DMS53 treated with DMSO at 0.1 percent for 48 hours (cell line): Measurements from ENCODE around the gene PDZD11.
A peak's percentile ranks its signal among the peaks of the same experiment; 100 is the strongest.
"Not testable (repeated sequence)": the region's sequence is repeated elsewhere in the genome, so short reads cannot be mapped to it uniquely, and the experiment has no call there.

Source experiments
- DNase-seq: peaks from one replicate; lab custom pipeline; 2025; ENCODE audit not compliant: unreplicated experiment; lab: John Stamatoyannopoulos, UW

The PDZD11 gene

DNA sequence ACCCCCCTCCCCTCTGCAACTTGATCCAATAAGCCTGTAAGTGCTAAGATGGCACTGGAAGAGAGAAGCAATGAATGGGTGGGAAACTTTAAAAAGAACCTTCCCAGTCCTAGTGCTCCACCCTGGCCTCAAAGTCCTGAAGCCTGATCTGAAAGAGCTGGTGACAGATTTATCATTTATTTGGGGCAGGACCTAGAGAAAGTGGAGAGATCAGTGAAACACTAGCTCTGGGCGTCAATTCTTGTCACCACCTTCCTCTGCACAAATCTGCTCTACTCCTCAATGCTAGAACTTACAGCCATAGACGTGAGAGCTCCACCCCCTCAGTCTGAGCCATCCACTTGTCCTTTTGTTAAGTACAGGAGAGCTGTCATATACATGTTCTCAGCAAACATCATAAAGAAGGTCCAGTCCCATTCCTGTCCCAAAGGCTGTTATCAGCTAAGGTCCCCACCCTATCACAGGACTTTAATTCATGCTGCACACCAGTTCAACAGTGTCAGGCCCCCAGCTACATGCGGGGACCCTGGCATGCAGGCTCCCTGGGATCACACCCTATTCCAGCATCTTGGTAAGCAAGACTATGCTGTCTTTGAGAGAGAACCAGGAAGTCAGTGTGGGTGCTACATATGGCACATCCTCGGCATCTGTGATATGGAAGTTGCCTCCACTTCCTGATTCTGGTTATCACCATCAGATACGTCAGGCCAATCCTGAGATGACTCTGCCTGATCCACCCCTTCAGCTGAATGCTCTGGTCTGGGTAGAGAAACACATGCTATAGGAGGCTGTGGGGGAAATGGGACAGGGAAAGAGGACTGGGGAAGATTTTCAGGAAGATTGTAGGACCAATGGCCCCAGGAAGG is 32.1 kb downstream of the PDZD11 start:
- DNase-seq = peak; percentile 2

DNA sequence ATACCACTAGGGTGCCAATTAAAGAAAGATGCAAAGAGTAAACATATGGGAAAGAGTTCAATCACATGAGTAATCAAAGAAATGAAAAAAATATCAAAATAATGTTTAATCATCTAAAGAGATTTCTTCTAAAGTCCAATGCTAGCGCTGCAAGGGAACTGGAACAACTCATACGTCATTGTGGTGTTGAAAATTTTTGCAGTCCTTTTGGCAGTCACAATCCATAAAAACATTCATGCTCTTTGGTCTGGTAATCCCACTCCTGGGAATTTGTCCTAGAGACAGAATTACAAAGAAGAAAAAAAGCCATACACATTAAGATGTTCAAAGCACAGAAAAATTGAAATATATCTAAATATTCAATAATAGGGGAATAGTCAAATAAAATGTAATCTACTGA is 34.3 kb downstream of the PDZD11 start:
- no peak for DNase-seq

DNA sequence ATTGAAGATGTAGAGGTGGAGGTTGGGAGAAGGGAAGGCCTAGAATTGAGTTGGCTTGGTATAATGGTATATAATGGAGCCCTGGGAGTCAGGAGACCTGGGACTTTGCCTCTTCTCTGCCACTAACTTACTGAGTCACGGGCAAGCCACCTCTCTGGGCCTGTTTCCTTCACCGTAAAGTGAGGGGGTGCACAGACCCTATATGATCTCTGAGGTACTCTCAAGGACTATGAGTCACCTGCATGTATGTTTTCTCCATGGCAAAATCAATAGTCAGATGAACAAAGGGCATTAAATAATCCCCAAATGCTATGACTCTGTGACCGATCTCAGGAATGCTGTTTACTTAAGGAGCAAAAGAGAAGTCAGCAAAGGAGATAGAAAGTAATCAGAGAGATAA is 34.8 kb downstream of the PDZD11 start:
- DNase-seq = no peak

- no peak for DNase-seq
Measured at GRCh38 chrX:70254063-70254400, 35.7 kb downstream of the PDZD11 start.

GRCh38 chrX:70253377-70254062 is 36.2 kb downstream of the PDZD11 start:
- peak; percentile 45 for DNase-seq

GRCh38 chrX:70252491-70252890 is 37.2 kb downstream of the PDZD11 start:
- DNase-seq = no peak

GRCh38 chrX:70247252-70247651 is 42.5 kb downstream of the PDZD11 start:
- peak; percentile 62 for DNase-seq

DNA sequence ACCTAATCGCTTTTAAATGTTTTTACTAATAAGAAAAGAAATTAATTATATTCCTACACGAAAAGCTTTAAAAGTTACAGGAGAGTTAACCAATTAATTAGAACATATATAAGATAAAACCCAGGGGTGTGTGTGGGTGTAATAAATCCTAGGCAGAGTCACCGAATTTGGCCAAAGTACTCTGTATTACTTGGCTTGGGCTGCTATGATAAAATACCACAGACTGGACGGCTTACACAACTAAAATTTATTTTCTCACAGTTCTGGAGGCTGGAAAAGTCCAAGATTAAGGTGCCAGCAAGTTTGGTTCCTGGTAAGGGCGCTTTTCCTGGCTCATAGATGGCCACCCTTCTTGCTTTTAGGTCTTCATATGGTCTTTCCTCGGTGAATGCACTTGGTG is 44.8 kb downstream of the PDZD11 start:
- no peak for DNase-seq

DNA sequence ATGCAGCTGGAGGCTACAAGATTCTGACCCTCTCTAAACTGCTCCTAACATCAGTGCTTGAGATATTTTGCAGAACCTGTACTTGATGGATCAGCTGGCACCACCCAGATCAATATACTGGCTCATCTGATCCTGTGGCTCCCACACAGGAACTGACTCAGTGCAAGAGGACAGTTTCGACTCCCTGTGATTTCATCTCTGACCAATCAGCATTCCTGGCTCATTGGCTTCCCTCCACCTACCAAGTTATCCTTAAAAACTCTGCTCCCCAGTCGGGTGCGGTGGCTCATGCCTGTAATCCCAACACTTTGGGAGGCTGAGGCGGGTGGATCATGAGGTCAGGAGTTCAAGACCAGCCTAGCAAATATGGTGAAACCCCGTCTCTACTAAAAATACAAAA is 46.1 kb downstream of the PDZD11 start:
- not testable (repeated sequence) for DNase-seq

- DNase-seq = no peak
Measured at GRCh38 chrX:70241501-70241900, 48.2 kb downstream of the PDZD11 start.

- DNase-seq = no peak
Measured at GRCh38 chrX:70240751-70241150, 49.0 kb downstream of the PDZD11 start.
